Measurements from ENCODE around the gene RAB42.

RAB42 gene

DNA sequence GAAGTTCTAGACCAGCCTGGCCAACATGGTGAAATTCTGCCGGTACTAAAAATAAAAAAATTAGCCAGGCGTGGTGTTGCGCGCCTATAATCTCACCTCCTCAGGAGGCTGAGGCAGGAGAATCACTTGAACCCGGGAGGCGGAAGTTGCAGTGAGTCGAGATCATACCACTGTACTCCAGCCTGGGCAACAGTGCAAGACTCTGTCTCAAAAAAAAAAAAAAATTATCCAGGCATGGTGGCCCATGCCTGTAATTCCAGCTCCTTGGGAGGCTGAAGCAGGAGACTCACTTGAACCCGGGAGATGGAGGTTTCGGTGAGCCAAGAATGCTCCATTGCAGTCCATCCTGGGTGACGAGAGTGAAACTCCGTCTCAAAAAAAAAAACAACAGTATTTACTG is 18.5 kb upstream of the RAB42 start:
- Histone ChIP-seq H3K23ac (ENCODE audit: low read length) (no peak overlapping the region), H2AFZ (ENCODE audit: insufficient read depth, low read length, poor library complexity) (no peak overlapping the region), H3K27me3 (ENCODE audit: insufficient read depth, low read length) (no peaks in the 10 kb centered on the region), H2AK5ac (ENCODE audit: low read length) (no peak overlapping the region), H4K12ac (ENCODE audit: low read depth, low read length) (no peak overlapping the region), H2BK5ac (ENCODE audit: low read depth, low read length, poor library complexity) (no peak overlapping the region), H3K9me3 (ENCODE audit: insufficient read depth, low read depth, low read length) (no peaks in the 10 kb centered on the region), H2BK12ac (ENCODE audit: low read length) (no peak overlapping the region), H3K79me2 (ENCODE audit: control insufficient read depth, insufficient read depth, low read length, poor library complexity) (no peaks in the 10 kb centered on the region), H3K14ac (ENCODE audit: low read length) (no peak overlapping the region), H3K79me1 (ENCODE audit: low read length) (no peaks in the 10 kb centered on the region), H3K9ac (ENCODE audit: low read length) (no peak overlapping the region), H3K27ac (ENCODE audit: low read depth, low read length) (no peak overlapping the region), H2BK120ac (ENCODE audit: insufficient read depth, low read length, poor library complexity) (no peak overlapping the region), H4K8ac (ENCODE audit: low read depth, low read length) (no peak overlapping the region), H3K4ac (ENCODE audit: low read depth, low read length) (no peak overlapping the region), H3K18ac (ENCODE audit: low read length) (no peak overlapping the region), H3K4me1 (ENCODE audit: control insufficient read depth in 1 of 2, insufficient read depth in 2 of 2, low read length in 2 of 2) (no peaks in the 10 kb centered on the region), H3K4me2 (ENCODE audit: low read length) (no peak overlapping the region), H3K4me3 (ENCODE audit: low read depth, low read length) (no peak overlapping the region), H4K91ac (ENCODE audit: low read depth, low read length) (no peak overlapping the region), H3K36me3 (ENCODE audit: control insufficient read depth in 1 of 2, insufficient read depth in 2 of 2, low read length in 2 of 2) (peaks cover 33 to 57% of the 10 kb centered on the region in 2 experiments)
- no peak for DNase-seq
- no CpG with 5 or more reads among the region's 11 CpGs for WGBS (ENCODE audit: extremely low coverage, insufficient coverage, insufficient read length)

GRCh38 chr1:28577052-28577678 is 14.9 kb upstream of the RAB42 start:
- Histone ChIP-seq H2BK5ac (ENCODE audit: low read depth, low read length, poor library complexity) (no peak overlapping the region), H2AK5ac (ENCODE audit: low read length) (no peak overlapping the region), H2BK120ac (ENCODE audit: insufficient read depth, low read length, poor library complexity) (no peak overlapping the region), H3K9me3 (ENCODE audit: insufficient read depth, low read depth, low read length) (no peaks in the 10 kb centered on the region), H3K36me3 (ENCODE audit: control insufficient read depth in 1 of 2, insufficient read depth in 2 of 2, low read length in 2 of 2) (peaks cover 37 to 58% of the 10 kb centered on the region in 2 experiments), H3K18ac (ENCODE audit: low read length) (no peak overlapping the region), H3K27me3 (ENCODE audit: insufficient read depth, low read length) (no peaks in the 10 kb centered on the region), H3K79me1 (ENCODE audit: low read length) (peaks cover 6% of the 10 kb centered on the region), H3K4me2 (ENCODE audit: low read length) (no peak overlapping the region), H3K27ac (ENCODE audit: low read depth, low read length) (no peak overlapping the region), H3K4me3 (ENCODE audit: low read depth, low read length) (no peak overlapping the region), H3K4ac (ENCODE audit: low read depth, low read length) (no peak overlapping the region), H4K8ac (ENCODE audit: low read depth, low read length) (no peak overlapping the region), H4K12ac (ENCODE audit: low read depth, low read length) (no peak overlapping the region), H2AFZ (ENCODE audit: insufficient read depth, low read length, poor library complexity) (no peak overlapping the region), H3K23ac (ENCODE audit: low read length) (no peak overlapping the region), H3K14ac (ENCODE audit: low read length) (no peak overlapping the region), H3K79me2 (ENCODE audit: control insufficient read depth, insufficient read depth, low read length, poor library complexity) (peaks cover 15% of the 10 kb centered on the region), H3K9ac (ENCODE audit: low read length) (no peak overlapping the region), H3K4me1 (ENCODE audit: control insufficient read depth in 1 of 2, insufficient read depth in 2 of 2, low read length in 2 of 2) (peaks cover 6 to 7% of the 10 kb centered on the region in 2 experiments), H2BK12ac (ENCODE audit: low read length) (no peak overlapping the region), H4K91ac (ENCODE audit: low read depth, low read length) (no peak overlapping the region)
- WGBS (ENCODE audit: extremely low coverage, insufficient coverage, insufficient read length) = no CpG with 5 or more reads among the region's 1 CpG
- DNase-seq = peak in 1 of 2 donors; percentile 28

DNA sequence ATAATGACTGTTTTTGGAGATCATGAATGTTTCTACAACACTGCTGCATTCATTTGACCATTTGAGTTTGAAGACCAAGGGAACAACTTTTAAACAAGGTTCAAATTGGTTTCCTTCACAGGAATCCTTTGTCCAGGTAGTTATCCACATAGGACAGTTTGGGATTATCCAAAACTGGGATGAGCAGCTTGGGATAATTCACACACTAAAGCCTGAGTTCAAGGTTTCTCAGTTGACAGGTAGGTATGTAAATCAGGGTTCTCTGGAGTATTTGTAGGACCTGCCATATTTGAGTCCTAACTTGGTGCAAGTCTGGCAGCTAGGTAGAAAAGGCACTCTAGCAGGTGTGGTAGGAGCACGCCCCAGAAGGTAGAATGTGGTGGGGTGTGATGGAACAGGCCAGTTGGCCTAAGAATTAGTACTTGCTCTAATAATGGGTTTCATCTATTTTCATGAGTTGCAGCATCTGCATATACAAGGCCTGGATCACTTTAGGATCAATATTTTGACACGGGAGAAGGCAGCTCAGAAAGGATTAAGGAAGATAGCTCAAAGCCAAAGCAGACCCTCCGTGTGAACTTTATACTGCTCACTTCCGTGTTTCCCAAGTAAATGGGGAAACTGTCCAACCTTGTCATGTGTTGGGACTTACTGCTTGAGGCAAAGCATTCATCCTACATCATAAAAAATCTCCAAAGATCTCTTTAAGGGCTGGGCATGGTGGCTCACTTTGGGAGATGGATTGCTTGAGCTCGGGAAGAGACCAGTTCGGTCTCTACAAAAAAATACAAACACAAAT is 14.1 kb upstream of the RAB42 start:
- Histone ChIP-seq H4K91ac (ENCODE audit: low read depth, low read length) (no peak overlapping the region), H2BK120ac (ENCODE audit: insufficient read depth, low read length, poor library complexity) (no peak overlapping the region), H2BK5ac (ENCODE audit: low read depth, low read length, poor library complexity) (no peak overlapping the region), H3K4ac (ENCODE audit: low read depth, low read length) (no peak overlapping the region), H3K4me3 (ENCODE audit: low read depth, low read length) (no peak overlapping the region), H2AFZ (ENCODE audit: insufficient read depth, low read length, poor library complexity) (no peak overlapping the region), H2BK12ac (ENCODE audit: low read length) (no peak overlapping the region), H3K27ac (ENCODE audit: low read depth, low read length) (no peak overlapping the region), H2AK5ac (ENCODE audit: low read length) (no peak overlapping the region), H4K12ac (ENCODE audit: low read depth, low read length) (no peak overlapping the region), H3K14ac (ENCODE audit: low read length) (no peak overlapping the region), H3K4me2 (ENCODE audit: low read length) (no peak overlapping the region), H3K36me3 (ENCODE audit: control insufficient read depth in 1 of 2, insufficient read depth in 2 of 2, low read length in 2 of 2) (peaks cover 34 to 55% of the 10 kb centered on the region in 2 experiments), H3K27me3 (ENCODE audit: insufficient read depth, low read length) (no peaks in the 10 kb centered on the region), H3K18ac (ENCODE audit: low read length) (no peak overlapping the region), H3K79me1 (ENCODE audit: low read length) (peaks cover 9% of the 10 kb centered on the region), H3K23ac (ENCODE audit: low read length) (no peak overlapping the region), H3K9me3 (ENCODE audit: insufficient read depth, low read depth, low read length) (no peaks in the 10 kb centered on the region), H4K8ac (ENCODE audit: low read depth, low read length) (no peak overlapping the region), H3K79me2 (ENCODE audit: control insufficient read depth, insufficient read depth, low read length, poor library complexity) (peaks cover 15% of the 10 kb centered on the region), H3K9ac (ENCODE audit: low read length) (no peak overlapping the region), H3K4me1 (ENCODE audit: control insufficient read depth in 1 of 2, insufficient read depth in 2 of 2, low read length in 2 of 2) (peaks cover 6 to 7% of the 10 kb centered on the region in 2 experiments)
- DNase-seq = peak in 1 of 2 donors; percentile 27
- no CpG with 5 or more reads among the region's 6 CpGs for WGBS (ENCODE audit: extremely low coverage, insufficient coverage, insufficient read length)

- peaks cover 15% of the 10 kb centered on the region for H3K79me2 ChIP-seq (ENCODE audit: control insufficient read depth, insufficient read depth, low read length, poor library complexity)
- H3K79me1 ChIP-seq (ENCODE audit: low read length) = peaks cover 9% of the 10 kb centered on the region
- H3K9me3 ChIP-seq (ENCODE audit: insufficient read depth, low read depth, low read length) = no peaks in the 10 kb centered on the region
- H4K91ac ChIP-seq (ENCODE audit: low read depth, low read length) = no peak overlapping the region
- no peak overlapping the region for H3K4me2 ChIP-seq (ENCODE audit: low read length)
- no peak for DNase-seq
- H2BK12ac ChIP-seq (ENCODE audit: low read length) = no peak overlapping the region
- no peak overlapping the region for H4K8ac ChIP-seq (ENCODE audit: low read depth, low read length)
- H3K14ac ChIP-seq (ENCODE audit: low read length) = no peak overlapping the region
- no peak overlapping the region for H3K4me3 ChIP-seq (ENCODE audit: low read depth, low read length)
- H3K9ac ChIP-seq (ENCODE audit: low read length) = no peak overlapping the region
- H3K18ac ChIP-seq (ENCODE audit: low read length) = no peak overlapping the region
- no peaks in the 10 kb centered on the region for H3K27me3 ChIP-seq (ENCODE audit: insufficient read depth, low read length)
- H3K4ac ChIP-seq (ENCODE audit: low read depth, low read length) = no peak overlapping the region
- no CpG with 5 or more reads among the region's 6 CpGs for WGBS (ENCODE audit: extremely low coverage, insufficient coverage, insufficient read length)
- no peak overlapping the region for H4K12ac ChIP-seq (ENCODE audit: low read depth, low read length)
- no peak overlapping the region for H2BK120ac ChIP-seq (ENCODE audit: insufficient read depth, low read length, poor library complexity)
- no peak overlapping the region for H2AFZ ChIP-seq (ENCODE audit: insufficient read depth, low read length, poor library complexity)
- no peak overlapping the region for H3K23ac ChIP-seq (ENCODE audit: low read length)
- H2AK5ac ChIP-seq (ENCODE audit: low read length) = no peak overlapping the region
- no peak overlapping the region for H2BK5ac ChIP-seq (ENCODE audit: low read depth, low read length, poor library complexity)
- peaks cover 28 to 50% of the 10 kb centered on the region in 2 experiments for H3K36me3 ChIP-seq (ENCODE audit: control insufficient read depth in 1 of 2, insufficient read depth in 2 of 2, low read length in 2 of 2)
- H3K27ac ChIP-seq (ENCODE audit: low read depth, low read length) = no peak overlapping the region
- H3K4me1 ChIP-seq (ENCODE audit: control insufficient read depth in 1 of 2, insufficient read depth in 2 of 2, low read length in 2 of 2) = peaks cover 6 to 9% of the 10 kb centered on the region in 2 experiments
Measured at GRCh38 chr1:28578696-28579218, 13.3 kb upstream of the RAB42 start.

All from trophoblast cell (in vitro differentiated cells and primary cell).